Activated CD4-positive, CD25-positive, alpha-beta regulatory T cell treated with anti-CD3 and anti-CD28 coated beads, Interleukin-2, amount 50 U/mL, for 24 hours (primary cell): ENCODE measurements around the gene MLF1.

Source experiments
- ATAC-seq, 2 donors: fragments of 150-1000 bp; cut with Tn5 transposase; one replicate each; pipeline ENCODE4 v1.10.0; 2021; ENCODE audit warnings: mild to moderate bottlenecking in 1 of 2, moderate library complexity in 1 of 2

Gene MLF1

GRCh38 chr3:158590223-158590622 is 19.2 kb downstream of the MLF1 start:
- no peak for ATAC-seq

- no peak for ATAC-seq
Measured at GRCh38 chr3:158600787-158601186, 29.8 kb downstream of the MLF1 start.

- no peak for ATAC-seq
Measured at GRCh38 chr3:158602227-158602626, 31.2 kb downstream of the MLF1 start.

GRCh38 chr3:158617982-158618875 is 47.2 kb downstream of the MLF1 start:
- ATAC-seq, result no peak

DNA sequence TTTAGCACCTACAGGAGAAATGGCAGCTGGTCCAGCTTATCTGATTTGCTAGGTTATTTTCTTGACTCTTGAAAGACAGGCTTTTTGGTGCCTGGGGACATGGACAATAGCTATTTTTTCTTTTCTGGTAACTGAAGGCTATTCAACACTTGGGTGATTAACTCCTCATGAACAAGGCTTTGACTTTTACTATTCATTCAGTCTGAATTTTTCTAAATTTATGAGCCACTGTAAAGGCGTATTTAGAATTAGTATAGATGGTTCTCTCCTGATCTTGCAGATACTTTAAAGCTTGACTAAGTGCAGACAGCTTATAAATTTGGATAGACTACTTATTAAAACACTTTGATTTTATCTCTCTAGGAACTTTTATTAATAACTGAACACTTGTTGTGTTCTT is 54.9 kb downstream of the MLF1 start:
- no peak for ATAC-seq

DNA sequence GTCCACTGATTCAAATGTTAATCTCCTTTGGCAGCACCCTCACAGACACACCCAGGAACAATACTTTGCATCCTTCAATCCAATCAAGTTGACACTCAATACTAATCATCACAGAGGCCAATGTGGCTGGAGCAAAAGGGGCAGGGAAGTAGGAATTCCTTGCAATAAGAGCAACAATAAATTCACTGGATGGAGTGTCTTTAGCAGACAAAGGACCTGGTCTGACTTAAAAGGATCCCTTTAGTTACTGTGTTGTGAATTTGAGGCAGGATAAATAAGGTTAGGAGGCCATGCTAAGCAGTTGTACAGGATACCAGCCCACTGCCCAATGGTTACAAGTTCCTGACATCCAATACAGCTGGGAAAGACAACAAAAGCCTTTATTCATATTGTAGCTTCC is 61.0 kb downstream of the MLF1 start:
- ATAC-seq, result no peak

- ATAC-seq, result no peak
Measured at GRCh38 chr3:158640646-158641045, 69.7 kb downstream of the MLF1 start.

DNA sequence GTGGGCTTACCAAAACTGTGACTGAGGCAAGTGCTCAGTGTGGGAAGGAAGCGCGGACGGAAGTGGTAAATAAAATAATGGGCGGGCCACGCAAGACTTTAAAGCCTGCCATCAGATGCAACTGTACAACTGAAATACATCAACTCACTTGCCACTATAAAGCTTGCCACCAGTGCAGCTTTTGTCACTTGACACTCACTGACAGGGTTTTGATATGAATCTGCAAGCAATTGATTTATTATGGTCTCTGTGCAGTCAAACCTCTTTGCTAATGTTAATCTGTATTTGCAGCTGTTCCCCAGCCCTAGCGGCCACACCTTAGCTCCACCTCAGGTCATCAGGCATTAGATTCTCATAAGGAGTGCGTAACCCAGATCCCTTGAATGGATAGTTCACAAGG is 71.0 kb downstream of the MLF1 start:
- ATAC-seq, result no peak

GRCh38 chr3:158642474-158643210 is 71.6 kb downstream of the MLF1 start:
- ATAC-seq, result no peak

DNA sequence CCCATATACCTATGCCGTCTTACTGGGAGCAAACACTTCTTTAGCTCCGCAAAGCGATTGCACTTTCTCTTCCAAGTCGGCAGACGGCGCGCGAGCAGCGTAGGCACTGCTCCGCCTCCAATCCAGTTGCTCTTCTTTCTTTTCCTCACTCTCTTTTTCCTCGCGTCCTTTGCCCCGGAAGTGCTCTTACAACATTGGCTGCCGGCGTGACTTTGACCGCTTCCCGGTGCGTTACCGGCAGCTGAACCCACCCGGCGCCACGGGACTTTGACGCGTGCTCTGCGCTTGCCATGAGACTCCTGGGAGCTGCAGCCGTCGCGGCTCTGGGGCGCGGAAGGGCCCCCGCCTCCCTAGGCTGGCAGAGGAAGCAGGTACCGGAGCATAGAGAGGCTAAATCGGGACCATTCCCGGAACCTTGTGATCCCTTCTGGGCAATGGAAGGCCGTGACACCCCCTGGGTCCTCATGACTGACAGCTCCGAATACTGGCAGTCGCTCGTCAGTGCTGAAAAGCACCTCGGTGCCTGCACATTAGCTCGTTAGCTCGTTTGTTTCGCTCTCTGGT is 73.4 kb downstream of the MLF1 start, which contains the start of gene GFM1:
TSS of gene GFM1 (plus strand) at position 183 of the 564 bp plus-strand sequence. CDS start at position 291, 108 bp downstream.
- peak; percentile 95 to 96 for ATAC-seq

- ATAC-seq, result no peak
Measured at GRCh38 chr3:158649791-158650190, 78.8 kb downstream of the MLF1 start.

GRCh38 chr3:158651192-158651591 is 80.2 kb downstream of the MLF1 start:
- peak; percentile 76 to 88 for ATAC-seq

GRCh38 chr3:158652463-158652862 is 81.5 kb downstream of the MLF1 start:
- ATAC-seq, result no peak
